Right atrium auricular region (tissue), 2 donors: ENCODE results near the gene COL4A5. TPM values are rescaled to one million over a fixed set of nuclear protein-coding genes. Genes with fewer than 3 reads are reported as not detected.

Source experiments
- DNase-seq: peaks from one replicate; pipeline ENCODE4 v3.0.0-alpha.2; 2019; ENCODE audit warnings: low spot score
- H3K27ac ChIP-seq, 2 donors: fragments of 200-600 bp; sonication (generic); 1 replicate in 1 of 2; 2 replicates in 1 of 2; pipeline ENCODE4 v1.5.1; 2016 to 2019
- H3K27me3 ChIP-seq, 2 donors: fragments of 200-600 bp; sonication (generic); one replicate each; pipeline versions ENCODE4 v1.5.1 to v1.6.0; 2017 to 2019
- H3K36me3 ChIP-seq: fragments of 200-600 bp; sonication (generic); one replicate; pipeline ENCODE4 v1.5.1; 2016
- H3K4me1 ChIP-seq, 2 donors: fragments of 200-600 bp; sonication (generic); one replicate each; pipeline versions ENCODE4 v1.5.1 to v1.6.0; 2017 to 2019
- H3K4me3 ChIP-seq, 2 donors: fragments of 200-600 bp; sonication (generic); 1 replicate in 1 of 2; 2 replicates in 1 of 2; pipeline ENCODE4 v1.5.1; 2017 to 2019; ENCODE audit warnings: mild to moderate bottlenecking in 1 of 2, moderate library complexity in 1 of 2
- H3K9me3 ChIP-seq, 2 donors: fragments of 200-600 bp; sonication (generic); one replicate each; pipeline ENCODE4 v1.5.1; 2019
- CTCF ChIP-seq, 2 donors: fragments of 200-600 bp; sonication (generic); IDR thresholded peaks; one replicate each; pipeline ENCODE4 v1.5.1; 2019; ENCODE audit warnings: antibody characterized with exemption in 2 of 2
- total RNA-seq, 2 donors: library from RNA; depleted of rRNA; stranded (reverse); fragments of >200 nt; gene quantifications; one replicate each; pipeline ENCODE4 v1.1.0, GENCODE V29; 2016

COL4A5 gene
- total RNA-seq, 2 donors from 2014 or later, result 6.5 to 35.5 TPM

- no peak overlapping the region for H3K27ac ChIP-seq
- TF ChIP-seq CTCF (IDR thresholded peaks at IDR 0.05), result no peak
- no peaks in the 10 kb centered on the region for H3K27me3 ChIP-seq
- H3K36me3 ChIP-seq, result no peaks in the 10 kb centered on the region
- H3K4me1 ChIP-seq, result no peaks in the 10 kb centered on the region
- DNase-seq, result no peak
- H3K4me3 ChIP-seq, result no peak overlapping the region
- H3K9me3 ChIP-seq, result no peaks in the 10 kb centered on the region
These were observed 161.6 kb downstream of the COL4A5 start for GRCh38 chrX:108601276-108601675.

GRCh38 chrX:108610141-108610540, 170.5 kb downstream of the COL4A5 start:
- no peak overlapping the region for H3K27ac ChIP-seq
- H3K36me3 ChIP-seq, result no peaks in the 10 kb centered on the region
- H3K4me1 ChIP-seq, result no peaks in the 10 kb centered on the region
- no peak for DNase-seq
- TF ChIP-seq CTCF (IDR thresholded peaks at IDR 0.05), result no peak
- no peaks in the 10 kb centered on the region for H3K27me3 ChIP-seq
- H3K4me3 ChIP-seq, result no peak overlapping the region
- no peaks in the 10 kb centered on the region for H3K9me3 ChIP-seq

GRCh38 chrX:108614616-108615015, 175.0 kb downstream of the COL4A5 start:
- DNase-seq, result no peak
- no peaks in the 10 kb centered on the region for H3K9me3 ChIP-seq
- no peak overlapping the region for H3K27ac ChIP-seq
- no peaks in the 10 kb centered on the region for H3K4me1 ChIP-seq
- no peak for TF ChIP-seq CTCF (IDR thresholded peaks at IDR 0.05)
- H3K36me3 ChIP-seq, result no peaks in the 10 kb centered on the region
- H3K4me3 ChIP-seq, result no peak overlapping the region
- no peaks in the 10 kb centered on the region for H3K27me3 ChIP-seq

- Histone ChIP-seq H3K4me1 (no peaks in the 10 kb centered on the region), H3K4me3 (no peak overlapping the region), H3K36me3 (no peaks in the 10 kb centered on the region), H3K27ac (no peak overlapping the region), H3K9me3 (peaks cover 0 to 28% of the 10 kb centered on the region in 2 donors), H3K27me3 (no peaks in the 10 kb centered on the region)
- no peak for DNase-seq
- TF ChIP-seq CTCF (IDR thresholded peaks at IDR 0.05), result no peak
These were observed 201.2 kb downstream of the COL4A5 start for GRCh38 chrX:108640817-108641216.

- Histone ChIP-seq H3K4me3 (no peak overlapping the region), H3K27me3 (no peaks in the 10 kb centered on the region)
These were observed 202.1 kb downstream of the COL4A5 start for GRCh38 chrX:108641589-108642272.

More at GRCh38 chrX:108641589-108642272, 202.1 kb downstream of the COL4A5 start:
- DNase-seq, result no peak
- Histone ChIP-seq H3K9me3 (peaks cover 0 to 28% of the 10 kb centered on the region in 2 donors), H3K4me1 (no peaks in the 10 kb centered on the region), H3K27ac (no peak overlapping the region), H3K36me3 (no peaks in the 10 kb centered on the region)
- no peak for TF ChIP-seq CTCF (IDR thresholded peaks at IDR 0.05)
